Epithelial cell of esophagus (primary cell): ENCODE data around the gene ZNF518A.

ENCODE experiments used
- DNase-seq: peaks from one replicate; pipeline ENCODE4 v3.0.0; 2010; ENCODE audit warnings: low read depth
- H3K4me3 ChIP-seq: 2 replicates; pipeline ENCODE4 v1.5.1; 2011; ENCODE audit warnings: mild to moderate bottlenecking, low read length, control low read depth
- TF ChIP-seq, protein P1 (sequence below): IDR thresholded peaks from 2 replicates; pipeline ENCODE4 v1.5.1; 2011; ENCODE audit warnings: low read depth, mild to moderate bottlenecking, low read length, control low read depth, inconsistent platforms; ENCODE audit not compliant: insufficient read depth; ENCODE audit errors: missing control alignments

ZNF518A gene

DNA sequence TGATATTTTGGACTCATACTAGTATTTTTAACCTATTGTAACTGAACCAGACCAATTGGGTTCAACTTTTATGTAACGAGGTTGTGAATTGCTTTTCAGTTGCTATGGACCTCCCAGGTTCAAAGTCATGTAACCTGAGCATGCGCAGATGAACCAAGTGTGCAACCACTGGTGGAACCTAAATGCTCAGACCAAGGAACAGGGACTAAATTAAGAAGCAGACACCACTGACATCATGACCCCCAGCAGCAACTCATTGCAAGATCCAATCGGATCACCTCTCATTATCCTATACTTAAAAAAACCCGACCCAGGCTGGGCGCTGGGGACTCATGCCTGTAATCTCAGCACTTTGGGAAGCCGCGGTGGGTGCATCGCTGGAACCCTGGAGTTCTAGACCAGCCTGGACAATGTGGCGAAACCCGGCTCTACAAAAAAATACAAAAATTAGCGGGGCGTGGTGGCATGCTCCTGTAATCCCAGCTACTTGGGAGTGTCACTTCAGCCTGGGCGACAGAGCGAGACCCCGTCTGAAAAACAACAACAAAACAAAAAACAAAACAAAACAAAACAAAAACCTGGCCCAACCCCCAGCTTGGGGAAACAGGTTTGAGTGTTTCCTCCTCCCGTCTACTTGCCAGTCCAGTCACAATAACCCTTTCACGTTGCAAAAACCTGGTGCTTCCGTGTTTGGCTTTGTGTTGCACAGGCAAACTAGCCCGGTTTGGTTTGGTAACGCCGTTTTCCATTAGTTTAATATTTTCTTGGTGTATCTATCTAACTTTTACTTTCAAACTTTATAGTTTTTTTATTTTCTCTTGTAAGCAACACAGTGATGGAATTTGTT, 11.3 kb upstream of the ZNF518A start:
- no peak for DNase-seq
- TF ChIP-seq, protein P1, sequence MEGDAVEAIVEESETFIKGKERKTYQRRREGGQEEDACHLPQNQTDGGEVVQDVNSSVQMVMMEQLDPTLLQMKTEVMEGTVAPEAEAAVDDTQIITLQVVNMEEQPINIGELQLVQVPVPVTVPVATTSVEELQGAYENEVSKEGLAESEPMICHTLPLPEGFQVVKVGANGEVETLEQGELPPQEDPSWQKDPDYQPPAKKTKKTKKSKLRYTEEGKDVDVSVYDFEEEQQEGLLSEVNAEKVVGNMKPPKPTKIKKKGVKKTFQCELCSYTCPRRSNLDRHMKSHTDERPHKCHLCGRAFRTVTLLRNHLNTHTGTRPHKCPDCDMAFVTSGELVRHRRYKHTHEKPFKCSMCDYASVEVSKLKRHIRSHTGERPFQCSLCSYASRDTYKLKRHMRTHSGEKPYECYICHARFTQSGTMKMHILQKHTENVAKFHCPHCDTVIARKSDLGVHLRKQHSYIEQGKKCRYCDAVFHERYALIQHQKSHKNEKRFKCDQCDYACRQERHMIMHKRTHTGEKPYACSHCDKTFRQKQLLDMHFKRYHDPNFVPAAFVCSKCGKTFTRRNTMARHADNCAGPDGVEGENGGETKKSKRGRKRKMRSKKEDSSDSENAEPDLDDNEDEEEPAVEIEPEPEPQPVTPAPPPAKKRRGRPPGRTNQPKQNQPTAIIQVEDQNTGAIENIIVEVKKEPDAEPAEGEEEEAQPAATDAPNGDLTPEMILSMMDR, result no peak
- H3K4me3 ChIP-seq, result no peak overlapping the region

DNA sequence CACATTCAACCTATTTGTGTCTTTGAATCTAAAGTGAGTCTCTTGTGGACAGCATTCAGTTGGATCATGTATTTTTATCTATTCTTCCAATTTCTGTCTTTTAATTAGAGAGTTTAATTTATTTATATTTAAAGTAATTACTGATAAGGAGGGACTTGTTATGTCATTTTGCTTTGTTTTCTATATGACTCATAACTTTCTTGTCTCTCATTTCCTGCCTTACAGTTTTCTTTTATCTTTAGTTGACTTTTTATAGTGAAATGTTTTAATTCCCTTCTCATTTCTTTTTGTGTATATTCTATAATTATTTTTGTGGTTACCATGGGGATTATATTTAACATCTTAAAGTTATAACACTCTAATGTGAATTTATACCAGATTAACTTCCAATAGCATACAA, 7.3 kb upstream of the ZNF518A start:
- TF ChIP-seq, protein P1, result no peak
- peak; percentile 2 for DNase-seq
- no peak overlapping the region for H3K4me3 ChIP-seq

DNA sequence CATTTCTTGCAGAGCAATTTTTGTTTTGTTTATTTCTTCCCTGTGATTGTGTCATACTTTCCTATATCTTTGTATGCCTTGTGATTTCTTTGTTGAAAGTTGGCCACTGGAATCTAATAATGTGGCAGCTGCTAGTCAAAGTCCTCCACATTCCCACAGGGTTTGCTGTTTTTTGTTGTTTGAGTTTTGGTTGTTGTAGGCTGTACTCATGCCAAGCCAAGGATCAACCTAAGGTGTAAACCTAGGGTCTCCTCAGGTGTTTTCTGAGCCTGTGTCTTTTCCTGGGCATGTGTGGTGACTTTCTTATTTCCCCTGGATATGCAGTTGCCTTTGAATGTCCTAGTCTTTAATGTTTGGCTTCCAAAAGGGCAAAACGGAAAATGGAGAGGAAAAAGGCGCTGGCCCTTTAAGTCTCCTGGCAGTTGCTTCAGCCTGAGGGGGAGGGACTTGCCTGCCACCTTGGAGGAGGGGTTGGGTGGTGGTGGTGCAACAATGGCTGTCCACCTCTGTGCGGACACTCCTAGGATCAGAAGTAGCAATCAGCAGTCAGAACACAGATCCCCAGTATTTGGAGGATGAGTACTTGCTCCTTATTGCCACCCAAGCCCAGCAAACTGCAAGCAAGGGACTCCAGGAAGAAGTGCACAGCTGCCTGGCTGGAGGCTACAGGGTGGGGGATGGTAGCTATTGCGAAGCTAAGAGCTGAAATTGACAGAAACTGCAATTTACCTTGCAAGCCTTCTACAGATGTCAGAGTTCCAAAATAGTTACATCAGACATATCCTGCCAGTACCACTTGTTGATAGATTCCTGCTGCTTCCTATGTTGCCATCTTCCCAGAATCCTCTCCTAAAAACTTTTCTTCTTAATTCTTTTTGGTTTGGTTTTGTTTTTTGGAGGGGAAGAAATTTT, 5.6 kb upstream of the ZNF518A start:
- TF ChIP-seq, protein P1, result no peak
- peak overlapping the region; percentile 53 for H3K4me3 ChIP-seq
- peak; percentile 74 for DNase-seq

DNA sequence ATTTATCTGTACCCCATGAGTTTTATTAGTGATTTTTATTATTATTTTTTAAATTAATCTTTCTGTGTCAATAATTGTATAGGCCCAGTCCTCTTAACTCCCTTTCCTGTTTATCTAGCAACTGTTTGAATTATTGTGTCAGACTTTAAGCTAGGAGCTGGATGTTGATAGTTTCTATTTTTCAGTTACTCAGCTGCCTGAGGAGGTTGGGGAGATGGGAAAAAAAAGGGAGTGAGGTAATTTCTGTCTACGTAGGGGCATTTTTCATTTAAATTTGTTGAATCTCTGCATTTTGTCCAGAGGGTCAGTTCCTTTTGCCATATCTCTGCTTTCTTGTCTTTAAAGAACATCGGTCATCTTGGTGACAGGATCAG, 5.0 kb upstream of the ZNF518A start:
- no peak overlapping the region for H3K4me3 ChIP-seq
- DNase-seq, result peak; percentile 6
- TF ChIP-seq, protein P1, result no peak

DNA sequence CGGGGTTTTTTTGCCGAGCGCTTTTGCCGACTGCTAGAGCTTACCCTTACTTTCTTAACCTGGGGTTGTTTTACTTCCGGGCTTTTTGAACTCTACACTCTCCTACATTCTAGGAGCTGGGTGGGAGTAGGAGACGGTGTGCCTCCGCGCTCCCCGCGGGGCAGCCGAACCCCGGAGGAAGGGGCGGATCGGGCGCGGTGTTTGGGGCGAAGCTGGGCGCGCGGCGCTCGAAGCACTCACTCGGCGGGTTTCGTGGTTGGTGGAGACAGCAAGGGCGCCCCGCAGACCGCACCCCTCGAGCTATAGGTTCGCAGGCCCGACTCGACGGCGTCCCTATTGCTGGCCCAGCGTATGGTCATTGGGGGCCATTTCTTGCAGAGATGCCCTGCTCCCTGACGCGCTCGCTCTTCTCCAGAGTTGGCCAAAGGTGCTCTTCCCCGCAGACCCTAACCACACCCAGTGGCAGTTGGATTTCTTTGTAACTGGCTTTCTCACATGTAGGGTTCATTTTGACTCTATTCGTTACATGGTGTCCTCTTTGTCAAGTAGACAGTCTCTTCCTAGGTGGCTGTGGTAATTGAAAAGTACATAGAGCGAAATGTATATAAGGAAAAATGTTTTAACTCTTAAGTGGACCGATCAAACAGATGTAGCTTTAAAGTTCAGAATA, 364 bp downstream of the ZNF518A start:
- TF ChIP-seq, protein P1, result no peak
- peak overlapping the region; percentile 90 for H3K4me3 ChIP-seq
- DNase-seq, result peak; percentile 90

DNA sequence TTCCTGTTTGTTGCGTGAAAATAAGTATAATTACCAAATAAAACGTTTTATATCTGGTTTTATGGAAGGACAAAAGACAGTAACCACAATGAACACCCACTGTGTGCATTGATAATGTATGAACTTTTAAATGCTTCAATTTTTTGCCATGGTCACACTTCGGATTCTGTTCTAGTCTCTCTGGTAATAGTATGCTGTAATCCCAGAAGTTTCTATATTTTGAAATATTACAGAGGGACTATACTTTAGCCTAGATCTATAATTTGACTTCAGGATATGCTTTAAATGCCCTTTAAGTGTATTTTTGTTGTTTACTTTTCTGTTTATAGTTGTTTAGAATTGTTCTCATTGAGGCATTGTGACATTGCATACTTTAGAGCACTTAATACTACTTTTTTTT, 1.5 kb downstream of the ZNF518A start:
- peak overlapping the region; percentile 90 for H3K4me3 ChIP-seq
- TF ChIP-seq, protein P1, result no peak
- DNase-seq, result no peak
